ENCODE data around the gene MOB3A.

DNA sequence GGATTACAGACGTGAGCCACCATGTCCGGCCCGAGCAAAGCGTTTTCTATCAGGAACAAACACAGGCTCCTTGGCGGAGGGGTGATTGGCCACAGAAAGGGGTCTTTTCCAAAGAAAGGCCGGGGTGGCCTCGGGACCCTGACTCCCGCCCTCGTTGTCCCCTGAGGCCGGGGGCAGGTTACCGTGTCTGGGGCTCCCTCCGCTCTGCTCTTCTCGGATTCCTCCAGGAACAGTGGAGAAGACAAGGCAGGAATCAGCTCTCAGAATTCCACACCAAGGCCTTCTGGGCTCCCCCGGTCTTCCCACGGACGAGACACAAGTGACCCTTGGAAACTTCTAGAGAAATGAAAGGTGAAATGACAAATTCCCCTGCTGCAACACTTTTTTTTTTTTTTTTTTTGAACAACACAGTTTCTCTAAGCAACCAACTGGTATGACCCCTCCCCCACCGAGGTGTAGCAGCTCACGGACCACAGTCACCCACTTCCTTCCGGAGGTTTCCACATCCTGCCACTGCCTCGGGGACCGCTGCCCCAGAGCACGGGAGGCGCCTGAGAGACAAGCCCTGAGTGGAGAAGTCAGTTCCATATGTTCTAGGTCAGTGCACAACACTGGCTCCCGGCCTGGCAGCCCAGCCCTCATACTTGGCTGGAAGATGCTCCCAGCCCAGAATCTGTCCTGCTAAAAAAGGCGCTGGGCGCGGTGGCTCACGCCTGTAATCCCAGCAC is 11.0 kb downstream of the MOB3A start:
- no peak for TF ChIP-seq ARNT (IDR thresholded peaks at IDR 0.05)
- no peak for TF ChIP-seq FOXK2 (IDR thresholded peaks at IDR 0.05)
- TF ChIP-seq SP1 (IDR thresholded peaks at IDR 0.05) = no peak
- TF ChIP-seq FOXM1 (IDR thresholded peaks at IDR 0.05; ENCODE audit: borderline replicate concordance) = no peak
- no peak for TF ChIP-seq FOXA1 (IDR thresholded peaks at IDR 0.05)
- no peak for TF ChIP-seq NFRKB (IDR thresholded peaks at IDR 0.05)
- TF ChIP-seq CTBP1 (IDR thresholded peaks at IDR 0.05; ENCODE audit: borderline replicate concordance) = no peak
- no peak for TF ChIP-seq TARDBP (IDR thresholded peaks at IDR 0.05)
- TF ChIP-seq ZNF384 (IDR thresholded peaks at IDR 0.05) = no peak
- TF ChIP-seq, protein P1, sequence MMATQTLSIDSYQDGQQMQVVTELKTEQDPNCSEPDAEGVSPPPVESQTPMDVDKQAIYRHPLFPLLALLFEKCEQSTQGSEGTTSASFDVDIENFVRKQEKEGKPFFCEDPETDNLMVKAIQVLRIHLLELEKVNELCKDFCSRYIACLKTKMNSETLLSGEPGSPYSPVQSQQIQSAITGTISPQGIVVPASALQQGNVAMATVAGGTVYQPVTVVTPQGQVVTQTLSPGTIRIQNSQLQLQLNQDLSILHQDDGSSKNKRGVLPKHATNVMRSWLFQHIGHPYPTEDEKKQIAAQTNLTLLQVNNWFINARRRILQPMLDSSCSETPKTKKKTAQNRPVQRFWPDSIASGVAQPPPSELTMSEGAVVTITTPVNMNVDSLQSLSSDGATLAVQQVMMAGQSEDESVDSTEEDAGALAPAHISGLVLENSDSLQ (IDR thresholded peaks at IDR 0.05) = no peak
- no peak for TF ChIP-seq BHLHE40 (IDR thresholded peaks at IDR 0.05; ENCODE audit: borderline replicate concordance)
- no peak for TF ChIP-seq ELF4 (IDR thresholded peaks at IDR 0.05)
- TF ChIP-seq L3MBTL2 (conservative IDR thresholded peaks at IDR 0.05) = no peak
- TF ChIP-seq SUZ12 (IDR thresholded peaks at IDR 0.05) = no peak

Measured in HEK293T (cell line).